NCI-H2196 treated with DMSO at 0.1 percent for 48 hours (cell line): ENCODE data around the gene ZNF609.
"Not testable (repeated sequence)": the region's sequence is repeated elsewhere in the genome, so short reads cannot be mapped to it uniquely, and the experiment has no call there.

Source experiments
- DNase-seq: peaks from one replicate; lab custom pipeline; 2025; ENCODE audit not compliant: unreplicated experiment; lab: John Stamatoyannopoulos, UW

Gene ZNF609

DNA sequence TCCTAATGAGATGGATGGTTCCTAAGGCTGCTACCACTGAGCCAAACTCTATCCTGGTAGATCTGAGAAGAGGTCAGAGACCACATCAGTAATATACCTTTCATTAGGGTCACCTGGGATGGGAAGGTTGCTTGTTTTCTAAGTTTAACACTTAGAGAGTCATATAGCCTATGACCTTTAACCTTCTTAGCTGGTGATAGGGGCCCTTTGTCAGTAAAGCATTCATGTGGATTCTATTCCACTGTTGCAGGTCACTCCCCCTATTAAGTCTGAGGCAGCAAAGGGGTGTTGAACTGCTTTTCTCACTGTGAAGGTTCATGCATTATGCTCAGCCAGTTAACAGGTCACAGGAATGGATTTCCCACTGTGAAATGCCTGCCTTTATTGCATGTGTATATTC lies 6.1 kb upstream of the ZNF609 start:
- no peak for DNase-seq

DNA sequence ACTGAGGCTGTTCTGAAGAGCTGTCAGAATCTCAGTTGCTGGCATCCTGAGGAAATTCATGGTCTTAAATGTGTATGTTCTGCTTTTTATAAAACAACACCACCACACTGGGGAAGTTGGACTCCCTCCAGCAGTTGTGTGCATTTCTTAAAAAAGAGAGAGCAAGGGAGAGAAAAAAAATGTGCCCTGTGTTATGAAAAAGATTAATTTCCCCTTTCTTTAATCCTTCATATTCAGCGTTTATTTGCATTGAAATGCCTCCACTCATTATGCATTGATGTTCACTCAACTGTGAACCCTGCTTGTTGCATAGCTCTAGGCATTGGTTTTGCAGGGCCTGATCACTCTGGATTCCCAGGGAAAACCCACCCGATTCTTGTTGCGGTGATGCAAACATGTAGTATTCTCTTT lies 4.4 kb upstream of the ZNF609 start:
- no peak for DNase-seq

DNA sequence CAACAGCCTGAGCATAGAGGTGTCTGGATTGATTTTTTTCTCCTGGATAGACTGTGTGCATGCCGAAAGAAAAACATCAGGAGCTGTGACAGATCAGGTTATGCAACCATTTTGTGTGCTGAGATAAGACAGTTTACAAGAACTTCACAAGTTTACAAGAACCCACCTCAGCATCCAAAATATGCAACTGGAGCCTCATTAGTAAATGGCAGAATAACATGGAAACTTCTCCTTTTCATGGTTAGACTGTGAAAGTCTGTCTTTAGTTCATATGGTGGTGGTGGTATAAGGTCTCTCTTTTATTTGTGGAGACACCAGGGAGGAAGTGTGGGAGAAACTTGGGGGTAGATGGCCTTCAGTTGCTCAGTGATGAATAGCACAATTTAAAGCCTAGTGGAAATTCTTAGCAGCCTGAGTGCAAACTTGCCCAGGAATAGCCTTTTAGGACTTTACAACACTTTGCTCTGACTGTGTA lies 3.7 kb upstream of the ZNF609 start:
- no peak for DNase-seq

DNA sequence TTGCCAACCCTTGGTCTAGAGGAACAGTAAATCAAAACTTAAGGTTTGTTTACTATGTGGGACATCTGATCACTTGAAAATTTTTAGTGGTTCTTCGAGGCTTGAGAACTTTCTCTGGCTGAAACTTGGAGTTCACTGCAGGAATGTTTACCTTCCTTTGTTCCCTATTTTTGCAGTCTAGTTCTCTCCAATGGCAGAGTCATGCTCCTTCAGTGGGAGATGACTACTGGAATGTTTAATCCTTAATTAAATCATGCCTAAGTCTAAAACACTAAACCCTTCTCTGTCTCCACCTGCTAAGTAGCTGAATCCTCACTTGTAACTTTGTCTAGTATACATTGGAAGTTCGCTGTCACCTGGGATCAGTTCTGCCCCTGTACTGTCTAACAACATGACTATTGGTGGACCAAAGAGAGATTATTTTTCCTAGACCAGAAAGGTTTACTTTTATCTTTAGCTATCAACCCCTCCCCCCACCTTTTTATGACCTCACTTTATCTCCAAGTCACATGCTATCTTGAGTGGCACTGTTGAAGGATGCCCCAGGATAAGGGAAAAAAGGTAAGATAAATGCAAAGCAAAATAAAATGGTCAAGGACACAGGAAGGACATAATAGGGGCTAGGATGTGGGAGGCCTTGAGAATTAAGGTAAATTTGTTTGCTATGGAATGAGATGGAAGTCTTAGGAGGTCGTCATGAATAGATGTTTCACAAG lies 1.2 kb upstream of the ZNF609 start:
- no peak for DNase-seq

DNA sequence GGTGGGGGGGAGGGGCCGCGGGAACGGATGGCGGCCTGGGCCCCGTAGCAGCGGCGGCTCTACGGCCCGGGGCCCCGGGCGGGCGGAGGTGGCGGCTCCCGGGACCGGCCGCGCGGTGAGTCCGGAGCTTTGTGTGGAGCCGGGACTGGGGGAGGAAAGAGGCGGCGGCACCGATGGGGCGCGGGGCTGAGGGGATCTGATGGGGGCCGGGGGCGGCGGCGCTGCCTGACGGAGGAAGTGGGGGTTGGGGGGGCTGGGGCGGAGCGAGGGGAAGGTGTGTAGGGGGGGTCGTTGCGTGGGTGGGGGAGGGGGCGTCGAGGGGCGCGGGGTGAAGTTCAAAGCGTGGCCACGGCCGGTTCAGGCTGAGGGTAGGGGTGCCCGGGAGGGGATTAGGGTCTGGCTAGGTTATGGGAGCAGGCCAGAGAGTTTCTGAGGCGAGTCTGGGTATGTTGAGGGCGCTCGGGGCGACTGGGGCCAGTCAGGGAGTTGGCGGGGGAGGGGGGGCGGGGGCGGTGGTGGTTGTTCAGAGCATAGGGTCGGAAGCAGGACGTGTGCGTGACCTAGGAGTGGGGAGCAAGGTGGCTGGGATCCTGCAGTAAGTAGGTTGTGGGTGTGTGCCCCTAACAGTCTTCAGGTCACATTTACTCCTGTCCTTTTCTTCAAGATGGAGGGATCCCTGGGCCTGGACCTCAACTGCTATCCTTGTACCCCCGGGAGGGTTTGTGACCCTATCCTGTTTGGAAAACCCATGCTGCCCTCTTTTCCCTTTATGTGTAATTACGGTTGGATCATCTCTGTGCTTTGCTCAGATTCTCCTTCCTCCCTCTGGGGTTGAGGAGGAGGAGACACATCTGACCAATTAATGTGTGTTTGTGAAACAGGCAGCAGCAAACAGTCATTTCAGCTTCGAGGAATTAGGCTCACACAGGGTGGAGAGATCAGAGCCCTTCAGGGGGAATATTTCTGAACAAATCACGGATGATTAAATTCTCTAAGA lies 644 bp downstream of the ZNF609 start:
- DNase-seq = peak; percentile 16

DNA sequence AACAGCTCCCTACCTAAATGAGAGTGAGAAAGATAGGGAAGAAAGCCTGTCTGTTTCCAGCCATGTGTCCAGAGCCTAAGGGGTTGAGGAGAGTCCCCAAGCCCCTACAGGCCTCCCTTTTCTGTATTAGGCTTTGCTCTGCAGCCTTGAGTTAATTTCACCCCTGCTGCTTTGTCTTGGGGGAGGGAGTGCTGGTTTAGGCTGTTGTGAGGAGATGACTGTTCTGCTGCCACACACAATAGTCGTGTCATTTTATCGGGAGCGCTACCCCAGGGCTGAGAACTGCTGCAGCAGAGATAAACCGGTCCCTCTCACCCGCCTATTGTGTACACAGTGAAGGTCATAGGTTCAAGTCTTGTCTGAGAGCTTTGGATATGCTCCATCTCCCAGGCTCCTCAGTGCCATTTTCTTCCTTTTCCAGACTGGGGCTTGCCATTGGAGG lies 1.4 kb downstream of the ZNF609 start:
- no peak for DNase-seq

DNA sequence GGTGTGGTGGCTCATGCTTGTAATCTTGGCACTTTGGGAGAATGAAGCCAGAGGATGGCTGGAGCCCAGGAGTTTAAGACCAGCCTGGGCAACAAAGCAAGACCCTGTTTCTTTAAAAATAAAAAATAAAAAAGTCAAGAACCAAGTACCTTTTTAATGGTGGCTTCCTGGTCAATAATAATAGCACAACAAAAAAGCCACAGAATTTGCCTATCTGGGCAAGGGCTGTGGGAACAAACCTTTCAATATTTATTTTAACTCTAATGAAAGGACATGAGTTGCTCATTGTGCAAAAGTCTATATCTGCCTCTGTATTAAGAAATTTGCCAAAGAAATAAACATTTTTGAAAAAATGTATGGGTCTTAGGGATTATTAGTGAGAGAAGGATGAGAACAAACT lies 2.1 kb downstream of the ZNF609 start:
- no peak for DNase-seq

DNA sequence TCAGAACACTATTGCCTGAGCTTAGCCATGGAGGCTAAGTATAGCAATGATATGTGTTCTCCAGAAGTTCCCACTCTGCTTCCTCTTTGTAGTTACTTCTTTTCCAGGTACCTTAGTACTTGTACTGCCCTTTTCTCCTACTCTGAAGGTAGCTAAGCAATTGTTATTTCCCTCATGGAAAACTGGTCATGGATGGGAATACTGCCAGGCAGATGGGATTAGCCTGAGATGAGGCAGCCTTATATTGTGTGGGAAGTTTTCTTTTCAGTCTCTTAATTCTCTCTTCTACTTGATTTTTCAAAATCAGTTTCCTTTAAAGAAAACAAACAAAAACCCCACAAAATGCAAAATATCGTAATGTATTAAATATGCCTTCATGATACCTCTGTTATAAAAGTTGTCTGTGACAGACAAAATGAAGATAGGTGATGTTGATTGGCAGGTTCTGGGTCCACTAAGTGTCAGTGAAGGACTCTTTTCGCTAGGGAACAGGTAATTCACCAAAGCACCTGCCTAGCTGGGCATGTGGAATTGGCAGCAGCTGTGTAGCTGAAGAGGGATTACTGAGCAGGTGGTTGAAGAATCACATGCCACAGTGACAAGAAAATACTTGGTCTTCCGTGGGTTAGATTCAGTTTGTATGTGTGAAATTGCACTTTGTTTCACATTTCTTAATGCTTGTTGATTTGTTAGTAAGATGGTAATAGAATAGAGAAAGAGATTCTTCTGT lies 4.1 kb downstream of the ZNF609 start:
- peak; percentile 11 for DNase-seq

DNA sequence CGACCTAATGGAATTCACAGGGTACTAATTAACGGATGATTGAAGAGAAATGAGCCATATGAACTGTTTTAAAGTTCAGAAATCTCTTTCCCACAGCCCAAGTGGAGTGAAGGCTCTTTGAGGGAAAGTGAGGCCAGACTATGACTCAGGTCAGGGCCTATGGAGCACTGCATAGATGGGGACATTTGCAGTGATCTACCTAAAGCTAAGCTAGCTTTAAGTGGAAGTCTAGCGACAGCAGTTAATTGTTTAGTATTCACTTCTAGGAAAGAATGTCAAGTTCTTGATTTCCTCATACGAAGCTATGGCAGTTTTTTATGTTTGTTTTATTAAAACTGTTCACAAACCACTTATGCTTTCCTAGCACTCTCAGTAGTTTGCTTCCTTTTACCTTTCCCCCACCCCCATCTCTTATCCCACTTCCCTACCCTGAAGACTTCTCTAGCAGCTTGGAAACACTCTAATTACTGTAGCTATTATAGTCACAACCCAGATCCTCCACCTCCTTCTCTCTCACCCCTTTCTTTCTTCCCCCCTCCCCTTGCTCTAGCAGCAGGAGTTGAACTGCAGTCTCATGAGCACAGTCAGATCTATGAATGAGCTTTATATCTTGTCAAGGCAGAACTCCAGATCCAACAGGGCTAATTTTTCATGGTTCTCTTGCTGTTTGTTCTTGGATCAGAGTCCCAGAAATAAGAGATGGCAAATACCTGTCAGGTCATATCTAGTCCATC lies 6.2 kb downstream of the ZNF609 start:
- DNase-seq = no peak

DNA sequence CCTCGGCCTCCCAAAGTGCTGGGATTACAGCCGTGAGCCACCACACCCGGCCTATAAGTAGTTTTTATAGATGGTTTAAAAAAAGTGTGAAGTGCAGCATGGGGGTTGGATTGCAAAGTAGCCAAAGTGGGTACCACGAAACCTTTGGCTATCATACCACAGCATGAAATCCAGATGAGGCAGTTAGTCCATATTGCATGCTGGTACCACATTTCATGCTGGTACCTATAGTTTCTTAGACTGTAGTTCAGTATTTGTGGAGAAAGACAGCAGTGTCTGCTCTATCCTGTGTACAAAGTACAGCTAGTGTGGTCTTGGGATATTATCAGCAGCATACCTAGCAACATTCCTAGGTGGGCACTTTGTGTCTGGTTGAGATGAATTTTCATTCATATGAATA lies 11.8 kb downstream of the ZNF609 start:
- DNase-seq = no peak

DNA sequence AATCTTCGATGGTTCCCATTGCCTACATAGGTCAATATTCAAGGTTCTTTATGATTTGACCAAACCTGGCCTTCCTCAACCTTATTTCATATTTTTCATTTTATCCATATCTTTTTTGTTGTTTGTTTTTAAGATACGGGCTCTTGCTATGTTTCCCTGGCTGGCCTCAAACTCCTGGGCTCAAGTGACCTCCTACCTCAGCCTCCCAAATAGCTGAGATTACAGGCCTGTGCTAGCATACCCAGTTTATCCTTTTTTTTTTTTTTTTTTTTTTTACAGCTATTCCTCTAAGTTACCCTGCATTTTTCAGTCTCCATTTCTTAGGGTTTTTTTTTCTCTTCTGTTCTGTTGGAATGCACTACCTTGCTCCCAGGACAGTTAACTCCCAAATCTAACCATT lies 14.5 kb downstream of the ZNF609 start:
- no peak for DNase-seq

DNA sequence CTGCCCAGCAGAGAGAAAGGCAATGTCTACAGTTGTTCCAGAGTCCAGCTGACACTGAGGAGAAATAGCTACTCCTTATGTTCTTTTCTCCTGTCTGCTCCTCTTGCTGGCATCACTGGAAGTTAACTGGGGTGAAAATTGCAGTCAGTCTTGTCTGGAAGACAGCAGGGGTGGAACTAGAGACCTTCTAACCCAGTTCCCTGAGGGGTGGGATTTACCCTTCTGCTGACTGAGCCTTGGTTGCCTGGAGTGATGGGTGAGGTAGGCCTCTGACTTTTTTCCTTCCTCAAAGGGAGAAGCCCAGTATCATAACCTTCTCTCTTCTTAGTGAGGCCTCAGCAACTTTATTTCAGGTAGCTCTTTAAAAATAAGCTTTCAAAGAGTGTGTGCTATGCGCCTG lies 16.2 kb downstream of the ZNF609 start:
- DNase-seq = no peak

DNA sequence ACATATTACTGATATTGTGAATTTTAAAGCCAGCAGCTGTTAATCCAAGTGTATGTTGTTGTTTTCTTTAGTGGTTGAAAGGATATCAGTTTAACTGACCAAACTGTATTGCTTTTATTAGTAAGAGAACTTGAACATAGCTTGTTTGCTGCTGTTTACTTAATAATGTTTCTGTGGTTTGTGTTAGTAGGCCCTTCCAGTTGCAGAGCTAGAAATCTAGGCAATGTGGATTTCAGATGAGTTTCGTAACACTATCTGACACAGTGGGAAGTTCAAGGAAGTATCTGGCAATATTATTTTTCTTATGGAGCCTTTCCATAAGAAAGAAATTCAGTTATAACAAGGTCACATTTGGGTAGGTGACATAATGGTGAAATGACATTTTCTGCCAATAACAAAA lies 18.5 kb downstream of the ZNF609 start:
- DNase-seq = no peak

DNA sequence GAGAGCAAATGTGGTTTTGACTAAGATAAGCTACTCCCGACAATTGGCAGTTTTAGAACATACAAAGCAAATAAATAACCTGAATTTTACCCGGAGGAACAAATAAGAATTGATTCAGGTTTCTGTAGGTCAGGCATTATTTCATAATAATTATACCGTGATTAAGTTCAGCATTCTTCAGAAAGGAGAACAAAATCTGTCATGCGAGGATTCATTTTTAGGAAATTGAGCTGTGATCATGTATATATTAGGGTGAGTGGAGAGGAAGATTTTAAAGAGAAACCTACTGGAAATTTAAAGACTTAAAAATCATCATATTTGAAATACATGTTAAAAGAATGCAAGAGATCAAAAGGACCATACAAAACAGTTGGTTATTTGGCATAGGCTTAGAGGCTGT lies 20.5 kb downstream of the ZNF609 start:
- no peak for DNase-seq

DNA sequence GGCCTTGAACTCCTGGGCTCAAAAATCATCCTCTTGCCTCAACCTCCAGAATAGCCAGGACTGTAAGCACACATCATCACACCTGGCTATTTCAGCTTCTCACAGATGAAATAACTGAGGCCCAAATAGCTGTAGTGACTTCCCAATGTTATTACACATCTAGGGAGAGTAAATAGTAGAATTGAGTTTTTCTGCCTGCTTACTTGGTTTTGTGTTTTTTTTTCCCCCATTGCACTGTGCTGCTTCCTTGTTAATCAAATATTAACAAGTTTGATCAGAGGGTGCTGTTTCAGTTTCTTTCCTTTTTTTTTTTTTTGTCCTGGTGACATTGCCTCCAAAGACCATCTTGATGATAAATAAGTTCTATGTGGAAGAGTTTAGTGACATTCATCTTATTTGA lies 23.4 kb downstream of the ZNF609 start:
- no peak for DNase-seq

DNA sequence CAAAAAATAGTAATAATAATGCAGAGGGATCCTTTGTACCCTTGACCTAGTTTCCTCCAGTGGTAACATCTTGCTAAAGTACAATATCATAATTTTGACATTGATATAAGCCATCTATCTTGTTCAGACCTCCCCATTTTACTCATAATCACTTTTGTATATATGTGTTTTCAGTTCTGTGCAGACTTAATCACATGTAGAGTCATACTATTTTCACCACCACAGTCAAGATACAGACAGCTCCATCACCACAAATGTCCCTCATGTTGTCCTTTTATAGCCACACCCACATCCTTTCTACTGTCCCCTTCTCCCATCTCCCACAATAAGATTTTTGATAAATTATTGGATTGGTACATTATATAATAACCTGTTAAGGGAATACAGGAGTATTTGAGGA lies 25.4 kb downstream of the ZNF609 start:
- no peak for DNase-seq

DNA sequence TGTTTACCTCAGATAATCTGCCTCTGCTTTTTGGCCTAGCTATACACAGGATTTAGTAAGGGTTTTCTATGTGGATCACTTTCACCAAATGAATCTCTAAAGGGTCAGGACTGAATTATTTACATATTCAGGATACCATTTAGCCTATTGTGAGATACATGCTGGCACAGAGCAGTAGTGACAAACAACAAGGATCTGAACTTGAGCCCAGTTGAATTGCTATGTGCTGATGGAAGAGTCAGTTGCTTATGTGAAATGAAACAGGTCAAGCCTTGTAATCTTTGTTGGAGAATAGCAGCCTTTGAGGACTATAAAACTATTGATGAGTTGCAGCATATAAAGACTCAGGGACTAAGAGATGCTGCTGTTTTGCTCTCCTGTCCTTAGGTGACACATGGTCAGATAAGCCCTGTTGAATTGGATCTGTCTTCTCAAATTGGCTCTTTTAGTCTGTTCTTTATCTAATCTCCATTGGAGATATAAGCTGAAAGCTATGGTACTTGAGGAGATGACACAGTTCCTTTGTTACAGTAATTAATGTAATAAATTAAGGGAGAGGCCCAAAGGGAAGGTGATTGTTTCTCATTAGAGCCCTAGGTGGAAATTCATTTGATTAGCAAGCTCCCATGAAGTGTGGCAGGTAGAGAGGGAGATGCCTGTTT lies 30.4 kb downstream of the ZNF609 start:
- DNase-seq = no peak

DNA sequence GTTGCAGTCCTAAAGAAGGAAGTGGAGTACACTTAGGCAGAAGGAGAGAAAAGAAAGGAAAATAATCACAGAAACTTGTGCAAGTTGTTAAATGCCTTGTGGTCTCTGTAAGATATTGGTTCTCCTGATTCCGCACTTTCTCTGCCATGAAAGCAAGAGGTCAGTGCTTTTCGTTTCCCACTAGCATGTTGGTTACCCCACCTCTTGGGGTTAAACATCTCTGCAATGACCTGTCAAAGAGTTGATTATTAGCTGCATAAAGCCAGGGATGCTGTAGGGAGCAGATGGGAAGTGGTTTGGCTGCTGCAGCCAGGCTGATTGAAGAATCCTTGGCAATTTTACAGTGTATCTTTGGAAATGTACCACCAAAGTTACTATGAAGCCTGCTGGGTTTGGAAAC lies 33.3 kb downstream of the ZNF609 start:
- DNase-seq = no peak

DNA sequence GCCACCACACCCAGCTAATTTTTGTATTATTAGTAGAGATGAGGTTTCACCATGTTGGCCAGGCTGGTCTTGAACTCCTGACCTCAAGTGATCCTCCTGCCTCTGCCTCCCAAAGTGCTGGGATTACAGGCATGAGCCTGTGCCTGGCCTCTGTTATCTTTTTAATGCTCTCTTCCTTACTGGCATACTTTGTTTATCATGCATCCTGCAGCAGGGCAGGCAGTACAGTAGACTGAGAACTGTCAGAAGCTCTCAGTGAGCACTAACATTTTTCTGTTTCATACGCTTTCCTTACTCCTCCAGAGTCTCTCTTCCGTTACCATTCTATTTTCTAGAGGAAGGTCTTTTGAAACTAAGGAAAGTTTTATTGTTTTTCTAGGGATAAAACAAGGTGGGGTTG lies 35.6 kb downstream of the ZNF609 start:
- DNase-seq = not testable (repeated sequence)

DNA sequence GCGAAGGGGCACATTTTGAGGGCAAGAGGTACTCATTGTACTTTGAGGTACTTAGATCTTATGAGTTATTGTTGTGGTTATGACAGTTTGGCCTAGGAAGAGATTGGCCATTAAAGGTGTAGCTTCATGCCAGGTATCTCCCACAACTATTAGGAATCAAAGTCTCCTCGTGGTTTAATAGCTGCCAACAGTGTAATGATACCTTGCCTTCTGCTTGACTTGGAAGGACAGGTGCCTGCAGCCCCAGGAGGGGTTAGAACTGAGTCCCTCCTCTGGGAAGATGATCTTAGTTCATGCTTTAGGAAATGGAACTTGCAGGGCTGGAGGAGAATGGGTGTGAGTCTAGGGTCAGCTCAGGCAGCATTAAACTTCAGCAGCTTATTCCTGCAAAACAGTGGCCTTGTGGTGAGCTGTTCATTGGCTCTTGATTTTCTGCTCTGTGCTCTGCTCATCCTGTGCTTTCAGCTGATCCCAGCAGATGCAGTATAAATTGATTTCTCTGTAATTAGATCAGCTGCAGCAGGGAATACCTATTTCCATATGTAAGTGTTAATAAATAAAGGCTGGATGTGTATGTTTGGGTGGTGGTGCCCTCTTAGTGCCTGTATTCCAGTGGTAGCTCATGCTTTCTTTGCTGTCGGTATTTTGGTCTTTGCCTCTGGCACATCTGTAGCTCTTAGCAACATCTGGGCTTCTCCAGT lies 40.5 kb downstream of the ZNF609 start:
- DNase-seq = no peak
